Small intestine (tissue), 7 donors: ENCODE results near the gene ZNF319. TPM values are rescaled to one million over a fixed set of nuclear protein-coding genes. Genes with fewer than 3 reads are reported as not detected.

Experiments used
- DNase-seq, 2 donors: peaks; one replicate each; pipeline versions ENCODE4 v3.0.0 to v3.0.0-alpha.2; 2013
- FAIRE-seq: peaks from 2 replicates; lab custom pipeline; 2012; peaks lifted over from hg19 to GRCh38; lab: Jason Lieb, UNC
- H3K27ac ChIP-seq, 3 donors: one replicate each; pipeline ENCODE4 v1.5.1; 2013; ENCODE audit warnings: low read length in 2 of 3, mild to moderate bottlenecking in 2 of 3, control low read depth in 1 of 3, inconsistent platforms in 1 of 3, low read depth in 1 of 3, moderate library complexity in 1 of 3
- H3K27me3 ChIP-seq, 3 donors: one replicate each; pipeline ENCODE4 v1.6.1; 2013; ENCODE audit warnings: low read length in 3 of 3, inconsistent platforms in 1 of 3; ENCODE audit not compliant: control insufficient read depth in 3 of 3, insufficient read depth in 3 of 3
- H3K36me3 ChIP-seq, 3 donors: one replicate each; pipeline ENCODE4 v1.6.1; 2013; ENCODE audit warnings: low read length in 3 of 3, inconsistent platforms in 1 of 3, low read depth in 1 of 3, mild to moderate bottlenecking in 1 of 3, moderate library complexity in 1 of 3; ENCODE audit not compliant: control insufficient read depth in 3 of 3, insufficient read depth in 2 of 3
- H3K4me1 ChIP-seq, 3 donors: one replicate each; pipeline ENCODE4 v1.6.1; 2013; ENCODE audit warnings: low read length in 2 of 3, inconsistent platforms in 1 of 3, low read depth in 1 of 3, mild to moderate bottlenecking in 1 of 3, moderate library complexity in 1 of 3; ENCODE audit not compliant: control insufficient read depth in 3 of 3, insufficient read depth in 2 of 3
- H3K4me3 ChIP-seq, 3 donors: one replicate each; pipeline ENCODE4 v1.5.1; 2013; ENCODE audit warnings: low read length in 3 of 3, control low read depth in 1 of 3, inconsistent platforms in 1 of 3, low read depth in 1 of 3, mild to moderate bottlenecking in 1 of 3, moderate library complexity in 1 of 3
- H3K9me3 ChIP-seq, 2 donors: one replicate each; pipeline ENCODE4 v1.6.1; 2013; ENCODE audit warnings: low read depth in 1 of 2, low read length in 1 of 2; ENCODE audit not compliant: control insufficient read depth in 2 of 2, insufficient read depth in 1 of 2
- WGBS, 3 donors: extraction: QIAGEN DNeasy Blood & Tissue Kit; methylation state at CpG; one replicate each; pipeline ENCODE4 v1.1.7; 2013; 5-methylcytosine and 5-hydroxymethylcytosine counted together
- polyA plus RNA-seq, 4 donors: library from polyadenylated mRNA; stranded (reverse) in 3 of 4; unstranded in 1 of 4; fragments of 200-250 nt in 3 of 4; fragments of 120-200 nt in 1 of 4; gene quantifications; one replicate each; pipeline versions ENCODE4 v1.2.1 to v1.2.3, GENCODE V29; 2013
- donor health status: healthy with polysubstance abuse.
- donor health status: control.
- donor health status: control.
- donor health status: Bipolar disorder and iron deficiency.
- donor health status: healthy.

The ZNF319 gene
- polyA plus RNA-seq, 4 donors, result 2.2 to 5.6 (median 3.2) TPM

DNA sequence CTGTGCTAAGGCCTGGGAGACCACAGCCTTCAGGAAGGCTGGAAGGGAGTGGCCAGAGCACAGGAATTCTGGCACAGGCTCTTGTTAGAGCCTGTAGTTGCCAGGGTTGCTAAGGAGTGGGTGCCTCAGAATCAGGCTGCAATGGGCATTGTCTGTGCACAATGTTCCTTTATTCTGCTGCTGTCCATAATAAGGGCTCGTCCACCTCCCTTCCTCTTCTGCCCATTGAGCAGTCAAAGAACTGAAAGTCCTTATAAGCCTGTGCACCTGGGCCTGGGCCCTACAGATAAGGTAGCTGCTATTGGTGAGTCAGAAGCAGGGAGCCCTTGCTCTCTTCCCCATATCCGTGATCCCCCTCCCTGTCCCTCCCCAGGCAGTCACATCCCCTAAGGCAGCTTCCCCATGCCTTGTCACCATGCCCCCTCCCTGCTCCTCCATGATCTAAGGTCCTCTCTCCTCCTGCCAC is 24.1 kb downstream of the ZNF319 start:
- Histone ChIP-seq H3K36me3 (no peaks in the 10 kb centered on the region), H3K27ac (no peak overlapping the region), H3K9me3 (no peaks in the 10 kb centered on the region), H3K27me3 (no peaks in the 10 kb centered on the region), H3K4me3 (no peak overlapping the region), H3K4me1 (no peaks in the 10 kb centered on the region)
- no peak for DNase-seq
- FAIRE-seq, result no peak
- WGBS, 3 donors, result 39 to 55% (median 55%) methylated on average over 2 of the region's 2 CpGs

DNA sequence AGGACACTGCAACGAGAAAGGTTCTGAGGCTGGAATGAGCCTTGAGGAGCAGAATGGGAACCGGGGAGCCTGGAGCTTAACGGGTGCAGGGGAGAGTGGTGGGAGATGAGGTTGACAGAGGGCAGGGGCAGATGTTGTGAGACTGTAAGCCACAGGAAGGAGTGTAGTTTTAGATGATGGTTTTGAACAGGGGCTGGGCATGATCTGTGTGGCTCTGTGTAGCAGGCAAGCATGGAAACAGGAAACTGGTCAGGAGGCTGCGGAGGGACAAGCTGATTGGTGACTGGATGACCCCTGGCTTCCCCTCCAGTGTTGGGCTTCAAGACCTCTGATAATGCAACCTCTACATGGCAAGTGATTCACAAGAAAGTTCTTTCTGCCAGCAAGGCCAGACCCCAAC is 28.2 kb downstream of the ZNF319 start:
- Histone ChIP-seq H3K27ac (no peak overlapping the region), H3K27me3 (no peaks in the 10 kb centered on the region), H3K4me3 (no peak overlapping the region), H3K4me1 (no peaks in the 10 kb centered on the region), H3K9me3 (no peaks in the 10 kb centered on the region), H3K36me3 (no peaks in the 10 kb centered on the region)
- no peak for DNase-seq
- FAIRE-seq, result no peak
- WGBS, 3 donors, result 77 to 81% (median 79%) methylated on average over 4 of the region's 4 CpGs

DNA sequence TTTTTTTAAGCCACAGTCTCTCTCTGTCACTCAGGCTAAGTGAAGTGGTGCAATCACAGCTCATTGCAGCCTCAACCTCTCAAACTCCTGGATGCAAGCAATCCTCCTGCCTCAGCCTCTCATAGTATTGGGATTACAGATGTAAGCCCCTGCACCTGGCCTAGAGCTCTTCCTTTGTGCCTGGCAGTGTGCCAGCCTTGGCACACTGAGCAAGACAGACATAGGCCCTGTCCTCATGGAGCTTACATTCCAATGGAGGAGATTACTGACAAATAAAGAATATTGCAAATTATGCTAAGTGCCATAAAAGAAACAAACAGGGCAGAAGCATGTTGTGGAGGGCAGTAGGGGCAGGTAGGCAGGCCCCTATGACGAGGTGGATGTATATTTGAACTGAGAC is 28.6 kb downstream of the ZNF319 start:
- DNase-seq, result no peak
- H3K4me3 ChIP-seq, result no peak overlapping the region
- H3K4me1 ChIP-seq, result no peaks in the 10 kb centered on the region
- no peaks in the 10 kb centered on the region for H3K36me3 ChIP-seq
- 68 to 77% (median 69%) methylated on average over 1 of the region's 1 CpG for WGBS, 3 donors
- no peak for FAIRE-seq
- no peaks in the 10 kb centered on the region for H3K27me3 ChIP-seq
- no peak overlapping the region for H3K27ac ChIP-seq
- no peaks in the 10 kb centered on the region for H3K9me3 ChIP-seq

GRCh38 chr16:57970970-57971369 is 29.5 kb downstream of the ZNF319 start, which contains the start of gene CNGB1:
CNGB1 (minus strand) TSS chr16:57971128; CDS start chr16:57967286, 3,842 bp downstream.
- Histone ChIP-seq H3K36me3 (no peaks in the 10 kb centered on the region), H3K4me3 (no peak within 1 kb of the TSS), H3K27ac (no peak within 1 kb of the TSS), H3K9me3 (no peaks in the 10 kb centered on the region), H3K4me1 (no peaks in the 10 kb centered on the region), H3K27me3 (no peaks in the 10 kb centered on the region)
- no peak for DNase-seq
- FAIRE-seq, result no peak
- 49 to 67% (median 58%) methylated on average over 6 of the region's 6 CpGs for WGBS, 3 donors

DNA sequence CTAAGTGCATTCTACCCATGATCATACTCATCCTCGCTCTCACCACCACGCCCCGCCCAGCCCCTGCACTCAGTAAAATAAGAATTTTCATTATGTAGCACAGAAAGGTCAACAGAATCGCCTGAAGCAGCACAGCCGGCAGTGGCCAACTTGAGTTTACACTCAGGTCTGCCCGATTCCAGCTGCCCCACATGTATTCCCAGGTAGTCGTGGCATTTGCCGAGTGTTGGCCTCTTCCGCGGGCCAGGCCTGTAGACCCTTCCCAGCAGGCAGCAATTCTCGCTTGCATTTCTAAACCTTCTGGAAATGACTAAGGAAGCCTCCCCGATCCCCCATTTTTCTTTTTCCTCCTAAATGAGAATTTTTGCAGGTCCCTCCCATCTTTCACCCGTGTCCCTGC is 30.2 kb downstream of the ZNF319 start:
- no peak overlapping the region for H3K27ac ChIP-seq
- no peaks in the 10 kb centered on the region for H3K9me3 ChIP-seq
- H3K4me3 ChIP-seq, result no peak overlapping the region
- DNase-seq (no peak), FAIRE-seq (no peak)
- H3K36me3 ChIP-seq, result no peaks in the 10 kb centered on the region
- no peaks in the 10 kb centered on the region for H3K4me1 ChIP-seq
- WGBS, 3 donors, result 71 to 78% (median 78%) methylated on average over 13 of the region's 13 CpGs
- H3K27me3 ChIP-seq, result no peaks in the 10 kb centered on the region

DNA sequence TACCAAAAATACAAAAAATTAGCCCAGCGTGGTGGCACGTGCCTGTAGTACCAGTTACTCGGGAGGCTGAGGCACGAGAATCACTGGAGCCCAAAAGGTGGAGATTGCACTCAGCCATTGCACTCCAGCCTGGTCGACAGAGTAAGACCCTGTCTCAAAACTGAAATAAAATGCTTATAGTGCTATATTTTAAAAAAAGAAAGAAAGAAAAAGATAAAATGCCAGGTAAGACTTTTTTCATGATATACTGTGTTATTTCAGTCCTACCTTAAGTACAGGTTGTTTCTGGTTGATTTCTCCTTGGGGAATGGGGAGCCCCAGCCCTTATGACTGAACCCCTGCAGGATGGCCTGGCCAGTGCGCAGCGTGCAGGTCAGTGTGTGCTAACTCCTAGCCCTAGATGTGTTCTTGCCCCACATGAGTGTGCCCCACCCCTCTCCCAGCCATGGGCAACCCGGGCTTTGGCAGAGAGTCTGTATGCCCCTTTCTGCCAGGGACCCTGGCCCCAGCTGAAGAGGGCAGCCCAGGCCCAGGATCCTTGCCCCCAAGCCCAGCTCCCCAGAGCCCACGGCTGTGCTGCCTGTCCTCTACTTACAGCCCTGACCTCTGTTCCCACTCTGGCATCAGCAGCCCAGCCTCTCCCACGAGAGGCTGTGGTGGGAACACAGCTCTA is 30.9 kb downstream of the ZNF319 start:
- 66 to 79% (median 70%) methylated on average over 10 of the region's 10 CpGs for WGBS, 3 donors
- H3K9me3 ChIP-seq, result no peaks in the 10 kb centered on the region
- H3K4me1 ChIP-seq, result no peaks in the 10 kb centered on the region
- no peaks in the 10 kb centered on the region for H3K27me3 ChIP-seq
- H3K4me3 ChIP-seq, result no peak overlapping the region
- no peak overlapping the region for H3K27ac ChIP-seq
- no peak for FAIRE-seq
- DNase-seq, result no peak
- no peaks in the 10 kb centered on the region for H3K36me3 ChIP-seq

- Histone ChIP-seq H3K27me3 (no peaks in the 10 kb centered on the region), H3K4me3 (no peak overlapping the region), H3K27ac (no peak overlapping the region), H3K4me1 (no peaks in the 10 kb centered on the region), H3K36me3 (no peaks in the 10 kb centered on the region), H3K9me3 (no peaks in the 10 kb centered on the region)
- FAIRE-seq (no peak), DNase-seq (no peak)
Observed at GRCh38 chr16:57967916-57968315, 32.6 kb downstream of the ZNF319 start.

DNA sequence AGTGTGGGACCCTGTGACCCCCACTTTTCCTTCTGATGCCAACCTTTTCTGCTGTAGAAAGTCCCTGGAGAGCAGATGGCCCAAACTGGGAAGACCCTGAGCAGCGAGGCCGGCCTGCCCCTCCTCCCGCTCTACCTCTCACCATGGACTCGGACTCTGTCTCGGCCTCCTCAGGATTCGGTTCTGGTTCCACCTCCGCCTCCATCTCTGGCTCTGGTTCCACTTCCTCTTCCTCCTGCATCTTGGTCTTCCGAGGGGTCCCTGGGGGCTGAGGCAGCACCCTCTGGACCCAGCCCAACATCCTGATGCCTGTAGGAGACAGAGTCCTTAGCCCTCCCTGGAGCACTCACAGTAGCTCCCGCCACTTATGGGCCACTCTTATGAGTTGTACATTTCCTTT is 33.5 kb downstream of the ZNF319 start:
- Histone ChIP-seq H3K27me3 (no peaks in the 10 kb centered on the region), H3K36me3 (no peaks in the 10 kb centered on the region), H3K9me3 (no peaks in the 10 kb centered on the region), H3K4me3 (no peak overlapping the region), H3K27ac (no peak overlapping the region), H3K4me1 (no peaks in the 10 kb centered on the region)
- WGBS, 3 donors, result 85 to 92% (median 91%) methylated on average over 9 of the region's 9 CpGs
- no peak for DNase-seq
- FAIRE-seq, result no peak
